IPS-NIHi11 (cell line): ENCODE measurements around the gene RAD23A.
"Not testable (repeated sequence)": the region's sequence is repeated elsewhere in the genome, so short reads cannot be mapped to it uniquely, and the experiment has no call there.

ENCODE experiments used
- DNase-seq: peaks from one replicate; pipeline ENCODE4 v3.0.0; 2012; ENCODE audit warnings: mixed read lengths, low spot score

Gene RAD23A

GRCh38 chr19:12955575-12955974 lies 9.9 kb downstream of the RAD23A start:
- DNase-seq, result not testable (repeated sequence)

GRCh38 chr19:12955996-12956395 lies 10.3 kb downstream of the RAD23A start:
- no peak for DNase-seq

GRCh38 chr19:12956446-12957388 lies 11.1 kb downstream of the RAD23A start, which contains the start of gene GADD45GIP1:
Gene GADD45GIP1 (minus strand): TSS chr19:12957223. CDS start chr19:12957212, 11 bp downstream.
- peak; percentile 92 for DNase-seq

- not testable (repeated sequence) for DNase-seq
These were observed 11.8 kb downstream of the RAD23A start for GRCh38 chr19:12957389-12957952.

- no peak for DNase-seq
These were observed 13.8 kb downstream of the RAD23A start for GRCh38 chr19:12959481-12959880.

GRCh38 chr19:12965017-12965811 lies 19.6 kb downstream of the RAD23A start:
- DNase-seq, result peak; percentile 88

- no peak for DNase-seq
These were observed 20.1 kb downstream of the RAD23A start for GRCh38 chr19:12965812-12966135.

- no peak for DNase-seq
These were observed 22.2 kb downstream of the RAD23A start for GRCh38 chr19:12967907-12968306.

GRCh38 chr19:12969292-12969988 lies 23.8 kb downstream of the RAD23A start, which contains the start of gene DAND5:
Gene DAND5 (plus strand): TSS chr19:12969576. CDS start chr19:12969661, 85 bp downstream.
- no peak for DNase-seq

- DNase-seq, result no peak
These were observed 24.6 kb downstream of the RAD23A start for GRCh38 chr19:12970070-12970820.

GRCh38 chr19:12973236-12973635 lies 27.6 kb downstream of the RAD23A start:
- DNase-seq, result no peak

- DNase-seq, result no peak
These were observed 28.9 kb downstream of the RAD23A start for GRCh38 chr19:12974301-12975220.

GRCh38 chr19:12975221-12975741 lies 29.6 kb downstream of the RAD23A start:
- DNase-seq, result no peak

- DNase-seq, result not testable (repeated sequence)
These were observed 30.4 kb downstream of the RAD23A start for GRCh38 chr19:12976109-12976508.

GRCh38 chr19:12979974-12980373 lies 34.3 kb downstream of the RAD23A start:
- no peak for DNase-seq

GRCh38 chr19:12982648-12983047 lies 37.0 kb downstream of the RAD23A start:
- DNase-seq, result no peak

GRCh38 chr19:12983091-12983490 lies 37.4 kb downstream of the RAD23A start:
- no peak for DNase-seq

GRCh38 chr19:12983542-12984142 lies 38.0 kb downstream of the RAD23A start:
- peak; percentile 95 for DNase-seq

- no peak for DNase-seq
These were observed 38.5 kb downstream of the RAD23A start for GRCh38 chr19:12984143-12984627.
